T-cell (primary cell): ENCODE results near the gene CLEC4E. TPM values are rescaled to one million over a fixed set of nuclear protein-coding genes. Genes with fewer than 3 reads are reported as not detected.
A peak's percentile ranks its signal among the peaks of the same experiment; 100 is the strongest.
"Not testable (repeated sequence)": the region's sequence is repeated elsewhere in the genome, so short reads cannot be mapped to it uniquely, and the experiment has no call there.

Experiments
- ATAC-seq, 4 experiments: fragments of 200-7000 bp in 3 of 4; fragments of 150-1000 bp in 1 of 4; cut with Tn5 transposase; replicated peaks in 1 of 4; 1 replicate in 3 of 4; 2 replicates in 1 of 4; pipeline ENCODE4 v1.10.0; 2021; ENCODE audit warnings: moderate library complexity in 3 of 4, mild to moderate bottlenecking in 2 of 4, moderate number of reproducible peaks in 1 of 4
- CTCF ChIA-PET, 2 donors: fragments of 300-600 bp; sonication (Branson Sonifier 250); formaldehyde crosslinking; loops; one replicate each; lab custom pipeline; 2022; ENCODE audit warnings: antibody characterized with exemption in 2 of 2; lab: Charles Lee
- POLR2A ChIA-PET, 2 donors: fragments of 300-600 bp; sonication (Branson Sonifier 250); formaldehyde crosslinking; loops; one replicate each; lab custom pipeline; 2022; ENCODE audit warnings: antibody characterized with exemption in 2 of 2; lab: Charles Lee
- DNase-seq, 35 experiments: peaks; one replicate each; pipeline versions ENCODE4 v3.0.0 to v3.0.0-alpha.2; 2013 to 2023
- H3K27ac ChIP-seq: one replicate; pipeline ENCODE4 v1.5.1; 2013; ENCODE audit warnings: low read length
- H3K27me3 ChIP-seq, 2 experiments: replicated peaks in 1 of 2; 1 replicate in 1 of 2; 2 replicates in 1 of 2; pipeline versions ENCODE4 v1.6.1 to v1.7.0; 2013; ENCODE audit warnings: low read length in 1 of 2, mixed read lengths in 1 of 2; ENCODE audit not compliant: control insufficient read depth in 2 of 2, insufficient read depth in 2 of 2; ENCODE audit errors: extremely low read depth in 1 of 2
- H3K36me3 ChIP-seq, 2 donors: 1 replicate in 1 of 2; 2 replicates in 1 of 2; pipeline versions ENCODE4 v1.6.1 to v1.7.0; 2013; ENCODE audit warnings: low read length in 1 of 2; ENCODE audit not compliant: control insufficient read depth in 2 of 2, insufficient read depth in 1 of 2; ENCODE audit errors: extremely low read depth in 1 of 2
- H3K4me1 ChIP-seq, 2 experiments: 1 replicate in 1 of 2; 2 replicates in 1 of 2; pipeline versions ENCODE4 v1.6.1 to v1.7.0; 2013; ENCODE audit warnings: low read length in 2 of 2, mixed read lengths in 1 of 2; ENCODE audit not compliant: insufficient read depth in 2 of 2, control insufficient read depth in 1 of 2; ENCODE audit errors: extremely low read depth in 1 of 2
- H3K4me3 ChIP-seq, 2 donors: 1 replicate in 1 of 2; 2 replicates in 1 of 2; pipeline versions ENCODE4 v1.5.1 to v1.7.0; 2013; ENCODE audit warnings: mild to moderate bottlenecking in 2 of 2, low read length in 1 of 2, moderate library complexity in 1 of 2; ENCODE audit not compliant: control insufficient read depth in 1 of 2; ENCODE audit errors: extremely low read depth in 1 of 2
- H3K9me3 ChIP-seq: 2 replicates; pipeline ENCODE4 v1.7.0; 2013
- H3K27ac Mint-ChIP-seq, 2 donors: one replicate each; pipeline ENCODE4 v1.8.0; 2020 to 2021; ENCODE audit warnings: mild to moderate bottlenecking in 2 of 2, mixed read lengths in 2 of 2
- H3K27me3 Mint-ChIP-seq, 2 donors: one replicate each; pipeline ENCODE4 v1.8.0; 2021 to 2022; ENCODE audit warnings: mixed read lengths in 2 of 2
- H3K36me3 Mint-ChIP-seq: one replicate; pipeline ENCODE4 v1.8.0; 2021; ENCODE audit warnings: mixed read lengths
- H3K4me1 Mint-ChIP-seq, 3 donors: one replicate each; pipeline ENCODE4 v1.8.0; 2020 to 2022; ENCODE audit warnings: mixed read lengths in 3 of 3, mild to moderate bottlenecking in 1 of 3
- H3K4me3 Mint-ChIP-seq, 3 donors: one replicate each; pipeline ENCODE4 v1.8.0; 2020 to 2022; ENCODE audit warnings: mild to moderate bottlenecking in 3 of 3, mixed read lengths in 3 of 3, moderate library complexity in 3 of 3
- H3K9me3 Mint-ChIP-seq, 3 donors: one replicate each; pipeline ENCODE4 v1.8.0; 2020 to 2022; ENCODE audit warnings: mixed read lengths in 3 of 3
- WGBS: methylation state at CpG from one replicate; pipeline ENCODE4 v1.1.5; 2013; ENCODE audit warnings: missing lambda C conversion rate; ENCODE audit not compliant: insufficient coverage; 5-methylcytosine and 5-hydroxymethylcytosine counted together
- total RNA-seq, 35 experiments: library from RNA in 6 of 35; stranded (reverse) in 6 of 35; fragments of 120-200 nt in 1 of 35; gene quantifications; one replicate each; pipeline versions ENCODE4 v1.2.1 to v1.2.4 and lab custom pipeline; 2013 to 2026

Gene CLEC4E
- total RNA-seq (not detected), total RNA-seq (lab: John Stamatoyannopoulos, UW) (0 to 0.94 (median 0) reads per million in 29 experiments)
- total RNA-seq (2013): 0.72 TPM

GRCh38 chr12:8540831-8541230 lies at the start of gene CLEC4E:
CLEC4E (minus strand) TSS chr12:8540905; CDS start chr12:8540797, 108 bp downstream.
- H3K27ac ChIP-seq, ATAC-seq, DNase-seq, H3K36me3 Mint-ChIP-seq, H3K4me1 ChIP-seq, H3K9me3 ChIP-seq, H3K9me3 Mint-ChIP-seq, H3K36me3 ChIP-seq, H3K4me3 ChIP-seq, POLR2A ChIA-PET, H3K4me3 Mint-ChIP-seq, H3K27me3 ChIP-seq: not testable (repeated sequence)
- WGBS: no CpG with 5 or more reads among the region's 4 CpGs
- Mint-ChIP-seq H3K4me1 (peaks cover 0 to 11% (median 9%) of the 10 kb centered on the region in 3 donors), H3K27me3 (peaks cover 15 to 41% of the 10 kb centered on the region in 2 donors), H3K27ac (peak within 1 kb of the TSS in 1 of 2 donors; percentile 34)
- CTCF ChIA-PET: interaction anchor here (0.5 to 0.7 kb wide), 2 partner anchors 10 to 848 kb away, joined by 3 to 4 read pairs; no protein-coding TSS in a partner anchor

GRCh38 chr12:8589679-8590078 lies 49.0 kb upstream of the CLEC4E start:
- Mint-ChIP-seq H3K36me3 (no peaks in the 10 kb centered on the region), H3K27ac (no peak overlapping the region), H3K4me1 (peaks cover 7 to 12% (median 8%) of the 10 kb centered on the region in 3 donors), H3K4me3 (no peak overlapping the region), H3K27me3 (peaks cover 0 to 4% of the 10 kb centered on the region in 2 donors), H3K9me3 (no peaks in the 10 kb centered on the region)
- Histone ChIP-seq H3K27me3 (peaks cover 0 to 2% of the 10 kb centered on the region in 2 experiments), H3K4me3 (no peak overlapping the region), H3K36me3 (no peaks in the 10 kb centered on the region), H3K27ac (no peak overlapping the region), H3K4me1 (peaks cover 3 to 6% of the 10 kb centered on the region in 2 experiments), H3K9me3 (no peaks in the 10 kb centered on the region)
- ATAC-seq: no peak
- ChIA-PET CTCF (interaction anchor here in 1 of 2 donors (0.6 kb wide), 2 partner anchors 64 to 1316 kb away, joined by 3 to 4 read pairs; no protein-coding TSS in a partner anchor), POLR2A (no interaction called here)
- no peak for DNase-seq
- 85% methylated on average over 6 of the region's 7 CpGs for WGBS

GRCh38 chr12:8584478-8584877 lies 43.8 kb upstream of the CLEC4E start:
- 96% methylated on average over 12 of the region's 13 CpGs for WGBS
- H3K27me3 ChIP-seq, H3K4me3 ChIP-seq, H3K27ac Mint-ChIP-seq, CTCF ChIA-PET, ATAC-seq, H3K36me3 ChIP-seq, H3K27me3 Mint-ChIP-seq, H3K4me1 Mint-ChIP-seq, POLR2A ChIA-PET, H3K4me3 Mint-ChIP-seq, H3K4me1 ChIP-seq, H3K9me3 Mint-ChIP-seq, H3K36me3 Mint-ChIP-seq, DNase-seq, H3K9me3 ChIP-seq, H3K27ac ChIP-seq: not testable (repeated sequence)

- Histone ChIP-seq H3K4me1 (no peaks in the 10 kb centered on the region), H3K9me3 (no peaks in the 10 kb centered on the region), H3K27ac (no peak overlapping the region), H3K4me3 (no peak overlapping the region), H3K36me3 (no peaks in the 10 kb centered on the region), H3K27me3 (no peaks in the 10 kb centered on the region)
- Mint-ChIP-seq H3K27me3 (no peaks in the 10 kb centered on the region), H3K27ac (no peak overlapping the region), H3K36me3 (no peaks in the 10 kb centered on the region), H3K9me3 (peaks cover 0 to 2% (median 0%) of the 10 kb centered on the region in 3 donors), H3K4me3 (no peak overlapping the region), H3K4me1 (no peaks in the 10 kb centered on the region)
- DNase-seq: no peak
- 82% methylated on average over 4 of the region's 7 CpGs for WGBS
- POLR2A ChIA-PET: no interaction called here
- CTCF ChIA-PET: no interaction called here
- ATAC-seq: no peak
Observed at GRCh38 chr12:8584004-8584403, 43.3 kb upstream of the CLEC4E start.

GRCh38 chr12:8581098-8581784 lies 40.5 kb upstream of the CLEC4E start:
- H3K4me1 Mint-ChIP-seq: no peaks in the 10 kb centered on the region
- H3K36me3 Mint-ChIP-seq: no peaks in the 10 kb centered on the region
- no peak overlapping the region for H3K27ac Mint-ChIP-seq
- no peaks in the 10 kb centered on the region for H3K4me1 ChIP-seq
- no CpG with 5 or more reads among the region's 9 CpGs for whole genome bisulfite sequencing
- H3K27ac ChIP-seq: no peak overlapping the region
- H3K36me3 ChIP-seq: no peaks in the 10 kb centered on the region
- H3K4me3 ChIP-seq: no peak overlapping the region
- no peaks in the 10 kb centered on the region for H3K9me3 ChIP-seq
- no peaks in the 10 kb centered on the region for H3K27me3 ChIP-seq
- DNase-seq (no peak), ATAC-seq (no peak)
- no peak overlapping the region for H3K4me3 Mint-ChIP-seq
- ChIA-PET POLR2A (no interaction called here), CTCF (interaction anchor here in 1 of 2 donors (0.7 to 1.0 kb wide), 2 partner anchors 29 to 249 kb away, joined by 3 to 5 read pairs; no protein-coding TSS in a partner anchor)
- H3K27me3 Mint-ChIP-seq: peaks cover 0 to 1% of the 10 kb centered on the region in 2 donors
- H3K9me3 Mint-ChIP-seq: peaks cover 0 to 2% (median 0%) of the 10 kb centered on the region in 3 donors

GRCh38 chr12:8577879-8578278 lies 37.2 kb upstream of the CLEC4E start:
- H3K27ac Mint-ChIP-seq: no peak overlapping the region
- no peak for ATAC-seq
- peaks cover 1 to 5% (median 3%) of the 10 kb centered on the region in 3 donors for H3K4me1 Mint-ChIP-seq
- Histone ChIP-seq H3K27me3 (no peaks in the 10 kb centered on the region), H3K4me1 (peaks cover 0 to 5% of the 10 kb centered on the region in 2 experiments), H3K9me3 (no peaks in the 10 kb centered on the region), H3K4me3 (no peak overlapping the region), H3K27ac (no peak overlapping the region), H3K36me3 (no peaks in the 10 kb centered on the region)
- CTCF ChIA-PET: interaction anchor here in 1 of 2 donors (1.2 kb wide), 1 partner anchor 34 kb away, joined by 4 read pairs; no protein-coding TSS in a partner anchor
- POLR2A ChIA-PET: interaction anchor here in 1 of 2 donors (0.7 kb wide), 1 partner anchor 579 kb away, joined by 4 read pairs; no protein-coding TSS in a partner anchor
- H3K4me3 Mint-ChIP-seq: no peak overlapping the region
- DNase-seq: no peak
- H3K36me3 Mint-ChIP-seq: peaks cover 2% of the 10 kb centered on the region
- no peaks in the 10 kb centered on the region for H3K9me3 Mint-ChIP-seq
- 82% methylated on average over 2 of the region's 3 CpGs for WGBS
- peaks cover 0 to 1% of the 10 kb centered on the region in 2 donors for H3K27me3 Mint-ChIP-seq
